ENCODE measurements around the gene RHOB.

DNA sequence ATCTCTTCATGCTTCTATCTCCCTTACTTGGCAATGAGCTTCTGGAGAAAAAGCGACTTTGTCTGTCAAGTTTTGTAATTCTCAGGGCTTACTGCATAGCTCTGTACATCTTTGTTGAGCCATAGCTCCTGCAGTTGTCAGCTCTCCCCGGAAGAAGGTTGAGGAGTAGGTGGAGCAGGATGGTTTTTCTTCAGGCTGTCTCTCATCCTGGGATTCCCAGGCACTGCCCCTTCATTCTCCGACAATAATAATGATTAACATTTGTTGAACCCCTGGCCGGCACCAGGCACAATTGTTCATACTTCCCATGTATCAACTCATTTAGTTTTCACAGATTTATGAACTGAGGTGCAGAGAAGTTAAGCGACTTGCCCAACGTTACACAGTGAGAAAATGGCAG, 23.5 kb upstream of the RHOB start:
- TF ChIP-seq CTCF (IDR thresholded peaks at IDR 0.05) (no peak), POLR2AphosphoS5 (IDR thresholded peaks at IDR 0.05; ENCODE audit: low read depth, low read length) (no peak), SIN3A (IDR thresholded peaks at IDR 0.05; ENCODE audit: borderline replicate concordance, insufficient read depth, low read depth, low read length) (no peak)

Data from Panc1 (cell line).